Brain microvascular endothelial cell (primary cell): ENCODE measurements around the gene CHAF1B.
"Not testable (repeated sequence)": the region's sequence is repeated elsewhere in the genome, so short reads cannot be mapped to it uniquely, and the experiment has no call there.

Experiments used
- DNase-seq: peaks from one replicate; pipeline ENCODE4 v3.0.0-alpha.2; 2020
- H3K27ac ChIP-seq: fragments of 250-450 bp; sonication (Bioruptor Pico); 2 replicates; pipeline ENCODE4 v1.5.1; 2020; ENCODE audit warnings: mild to moderate bottlenecking, moderate library complexity
- H3K27me3 ChIP-seq: fragments of 250-450 bp; sonication (Bioruptor Pico); replicated peaks from 2 replicates; pipeline ENCODE4 v1.5.1; 2020; ENCODE audit warnings: mild to moderate bottlenecking
- H3K36me3 ChIP-seq: fragments of 250-450 bp; sonication (Bioruptor Pico); replicated peaks from 2 replicates; pipeline ENCODE4 v1.5.1; 2020; ENCODE audit warnings: mild to moderate bottlenecking
- H3K4me3 ChIP-seq: 2 replicates; pipeline ENCODE4 v1.5.1; 2011; ENCODE audit warnings: low read depth, mild to moderate bottlenecking, control low read depth, low read length, moderate library complexity
- CTCF ChIP-seq: IDR thresholded peaks from 2 replicates; pipeline ENCODE4 v1.5.1; 2011; ENCODE audit warnings: low read depth, mild to moderate bottlenecking, moderate library complexity, low read length, control low read depth, inconsistent platforms; ENCODE audit errors: missing control alignments
- in situ Hi-C: cut with HindIII; loops from 2 replicates; pipeline ENCODE4 v1.10.0; 2017; ENCODE audit warnings: low sequenced_read_pairs, low pct_ligation_motif_present

Gene CHAF1B

GRCh38 chr21:36385233-36386030 is at the start of gene CHAF1B:
Gene CHAF1B, plus strand, starts transcription at chr21:36385392. Its CDS starts 745 bp downstream, at chr21:36386137.
- in situ Hi-C loops, result no loop called here
- Histone ChIP-seq H3K27ac (no peak within 1 kb of the TSS), H3K36me3 (no peaks in the 10 kb centered on the region), H3K4me3 (peak within 1 kb of the TSS; percentile 60), H3K27me3 (no peaks in the 10 kb centered on the region)
- TF ChIP-seq CTCF, result no peak
- peak; percentile 51 for DNase-seq

GRCh38 chr21:36337099-36337509 is 48.1 kb upstream of the CHAF1B start:
- H3K27me3 ChIP-seq, result no peaks in the 10 kb centered on the region
- DNase-seq, result peak; percentile 50
- H3K36me3 ChIP-seq, result peaks cover 36% of the 10 kb centered on the region
- no peak for TF ChIP-seq CTCF
- peak overlapping the region; percentile 66 for H3K27ac ChIP-seq
- in situ Hi-C loops, result no loop called here
- no peak overlapping the region for H3K4me3 ChIP-seq

- Histone ChIP-seq H3K27me3 (no peaks in the 10 kb centered on the region), H3K27ac (no peak overlapping the region), H3K36me3 (peaks cover 42% of the 10 kb centered on the region), H3K4me3 (no peak overlapping the region)
- in situ Hi-C loops, result no loop called here
- no peak for DNase-seq
- TF ChIP-seq CTCF, result no peak
These were observed 46.2 kb upstream of the CHAF1B start for GRCh38 chr21:36338975-36339374.

GRCh38 chr21:36342581-36342980 is 42.6 kb upstream of the CHAF1B start:
- H3K4me3 ChIP-seq, in situ Hi-C loops, DNase-seq, H3K27ac ChIP-seq, H3K27me3 ChIP-seq: not testable (repeated sequence)
- peaks cover 55% of the 10 kb centered on the region for H3K36me3 ChIP-seq

GRCh38 chr21:36344931-36345330 is 40.3 kb upstream of the CHAF1B start:
- no peak overlapping the region for H3K4me3 ChIP-seq
- H3K36me3 ChIP-seq, result peaks cover 49% of the 10 kb centered on the region
- no peak for DNase-seq
- H3K27me3 ChIP-seq, result no peaks in the 10 kb centered on the region
- in situ Hi-C loops, result no loop called here
- no peak overlapping the region for H3K27ac ChIP-seq
- no peak for TF ChIP-seq CTCF

GRCh38 chr21:36347278-36347961 is 37.8 kb upstream of the CHAF1B start:
- Histone ChIP-seq H3K27ac (peak overlapping the region; percentile 50), H3K4me3 (no peak overlapping the region), H3K27me3 (no peaks in the 10 kb centered on the region), H3K36me3 (peaks cover 44% of the 10 kb centered on the region)
- in situ Hi-C loops, result no loop called here
- no peak for TF ChIP-seq CTCF
- DNase-seq, result peak; percentile 9
